OCI-LY3 (cell line): ENCODE data around the gene TTLL11.

Experiments
- EZH2phosphoT487 ChIP-seq: fragments of 200-600 bp; shearing (Covaris generic); IDR thresholded peaks from 2 replicates; pipeline ENCODE4 v1.6.1; 2018; ENCODE audit warnings: antibody characterized with exemption, mixed run types, low read depth
- TF ChIP-seq, protein P1 (sequence below): fragments of 200-600, 300-600 bp; sonication (generic); IDR thresholded peaks from 2 replicates; pipeline ENCODE4 v1.5.1; 2014; ENCODE audit warnings: antibody characterized with exemption, low read length, low read depth

DNA sequence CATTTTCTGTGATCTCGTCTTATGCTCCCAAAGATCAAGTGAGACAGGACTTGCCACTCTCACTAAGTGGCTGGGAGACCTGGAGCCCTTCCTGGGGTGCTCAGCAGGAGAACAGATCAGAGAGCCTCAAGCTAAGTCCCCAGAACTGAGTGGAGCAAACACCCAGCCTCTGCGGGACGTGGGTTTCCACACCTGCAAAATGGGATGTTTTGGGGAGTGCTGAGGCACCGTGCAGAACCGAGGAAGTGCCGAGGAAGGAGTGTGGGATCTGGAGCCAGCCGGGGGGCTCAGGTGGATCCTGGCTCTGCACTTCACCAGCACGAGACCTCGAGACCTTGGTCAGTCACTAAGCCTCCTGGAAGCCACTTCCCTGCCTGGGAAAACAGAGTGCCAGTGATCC lies 275.6 kb downstream of the TTLL11 start:
- TF ChIP-seq EZH2phosphoT487: no peak
- TF ChIP-seq, protein P1, sequence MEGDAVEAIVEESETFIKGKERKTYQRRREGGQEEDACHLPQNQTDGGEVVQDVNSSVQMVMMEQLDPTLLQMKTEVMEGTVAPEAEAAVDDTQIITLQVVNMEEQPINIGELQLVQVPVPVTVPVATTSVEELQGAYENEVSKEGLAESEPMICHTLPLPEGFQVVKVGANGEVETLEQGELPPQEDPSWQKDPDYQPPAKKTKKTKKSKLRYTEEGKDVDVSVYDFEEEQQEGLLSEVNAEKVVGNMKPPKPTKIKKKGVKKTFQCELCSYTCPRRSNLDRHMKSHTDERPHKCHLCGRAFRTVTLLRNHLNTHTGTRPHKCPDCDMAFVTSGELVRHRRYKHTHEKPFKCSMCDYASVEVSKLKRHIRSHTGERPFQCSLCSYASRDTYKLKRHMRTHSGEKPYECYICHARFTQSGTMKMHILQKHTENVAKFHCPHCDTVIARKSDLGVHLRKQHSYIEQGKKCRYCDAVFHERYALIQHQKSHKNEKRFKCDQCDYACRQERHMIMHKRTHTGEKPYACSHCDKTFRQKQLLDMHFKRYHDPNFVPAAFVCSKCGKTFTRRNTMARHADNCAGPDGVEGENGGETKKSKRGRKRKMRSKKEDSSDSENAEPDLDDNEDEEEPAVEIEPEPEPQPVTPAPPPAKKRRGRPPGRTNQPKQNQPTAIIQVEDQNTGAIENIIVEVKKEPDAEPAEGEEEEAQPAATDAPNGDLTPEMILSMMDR: no peak
